Neural crest cell (in vitro differentiated cells): ENCODE results near the gene EVX2. TPM values are rescaled to one million over a fixed set of nuclear protein-coding genes. Genes with fewer than 3 reads are reported as not detected.

Source experiments
- DNase-seq: peaks from one replicate; pipeline ENCODE4 v3.0.0; 2021; ENCODE audit warnings: low read depth, mixed read lengths, low spot score
- H3K27ac Mint-ChIP-seq: one replicate; pipeline ENCODE4 v1.8.0; 2021; ENCODE audit warnings: mild to moderate bottlenecking, mixed read lengths; ENCODE audit not compliant: unreplicated experiment
- H3K27me3 Mint-ChIP-seq: 2 replicates; pipeline ENCODE4 v1.8.0; 2021; ENCODE audit warnings: low read depth, mild to moderate bottlenecking, mixed read lengths
- H3K36me3 Mint-ChIP-seq: 2 replicates; pipeline ENCODE4 v1.8.0; 2021; ENCODE audit warnings: low read depth, mild to moderate bottlenecking, mixed read lengths
- H3K4me1 Mint-ChIP-seq: 2 replicates; pipeline ENCODE4 v1.8.0; 2021; ENCODE audit warnings: mixed read lengths
- H3K4me3 Mint-ChIP-seq: one replicate; pipeline ENCODE4 v1.8.0; 2021; ENCODE audit warnings: mild to moderate bottlenecking, mixed read lengths
- H3K9me3 Mint-ChIP-seq: 2 replicates; pipeline ENCODE4 v1.8.0; 2021; ENCODE audit warnings: mixed read lengths
- total RNA-seq: library from RNA; stranded (reverse); gene quantifications from 2 replicates; pipeline ENCODE4 v1.2.1, GENCODE V29; 2021
- TF ChIP-seq, protein P1 (sequence below): fragments of 200-600 bp; sonication (generic); conservative IDR thresholded peaks from 2 replicates; pipeline ENCODE4 v1.5.0; 2021; ENCODE audit warnings: antibody characterized with exemption, mild to moderate bottlenecking

EVX2 gene
- total RNA-seq, 1 donor from 2014 or later: 0.44 TPM

DNA sequence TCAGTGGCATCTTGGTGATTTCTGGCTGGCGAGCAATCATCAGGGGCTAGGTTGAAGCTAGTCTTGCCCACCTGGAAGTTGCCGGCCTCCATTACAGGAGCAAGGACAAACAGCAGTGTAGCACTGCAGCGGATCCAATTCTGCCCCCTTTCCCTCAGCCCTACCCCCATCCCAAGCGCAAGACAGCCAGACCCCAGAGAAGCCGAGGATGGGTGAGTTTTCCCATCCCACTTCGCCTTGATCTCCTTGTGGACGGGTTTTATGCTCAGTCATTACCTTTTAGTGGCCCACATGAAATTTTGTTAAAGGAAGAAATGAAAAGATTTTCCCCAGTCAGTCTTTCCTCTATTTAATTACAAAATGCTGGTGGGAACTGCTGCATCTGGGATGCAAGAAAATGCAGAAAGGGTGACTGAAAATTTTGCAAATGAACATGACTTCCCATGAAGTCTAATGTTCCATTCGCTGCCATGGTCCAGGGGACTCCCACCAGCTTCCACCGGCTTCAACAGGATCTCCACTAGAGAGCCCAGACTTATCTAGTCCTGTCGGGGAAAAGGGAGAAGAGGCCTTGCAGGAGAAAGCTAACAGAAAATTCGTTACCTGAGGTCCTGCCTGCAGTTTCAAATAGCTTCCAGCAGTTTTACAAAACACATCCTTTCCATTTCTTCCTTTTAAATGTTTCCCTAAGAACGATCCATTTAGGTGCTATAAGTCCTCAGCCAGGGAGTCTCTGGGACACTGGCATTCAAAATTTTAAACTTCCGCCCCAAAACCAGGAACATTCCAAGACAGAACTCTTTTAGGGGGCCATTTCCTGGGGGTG lies 36.8 kb upstream of the EVX2 start:
- no peaks in the 10 kb centered on the region for H3K4me1 Mint-ChIP-seq
- H3K9me3 Mint-ChIP-seq: peaks cover 7% of the 10 kb centered on the region
- H3K27me3 Mint-ChIP-seq: peaks cover 95% of the 10 kb centered on the region
- peaks cover 7% of the 10 kb centered on the region for H3K36me3 Mint-ChIP-seq
- TF ChIP-seq, protein P1, sequence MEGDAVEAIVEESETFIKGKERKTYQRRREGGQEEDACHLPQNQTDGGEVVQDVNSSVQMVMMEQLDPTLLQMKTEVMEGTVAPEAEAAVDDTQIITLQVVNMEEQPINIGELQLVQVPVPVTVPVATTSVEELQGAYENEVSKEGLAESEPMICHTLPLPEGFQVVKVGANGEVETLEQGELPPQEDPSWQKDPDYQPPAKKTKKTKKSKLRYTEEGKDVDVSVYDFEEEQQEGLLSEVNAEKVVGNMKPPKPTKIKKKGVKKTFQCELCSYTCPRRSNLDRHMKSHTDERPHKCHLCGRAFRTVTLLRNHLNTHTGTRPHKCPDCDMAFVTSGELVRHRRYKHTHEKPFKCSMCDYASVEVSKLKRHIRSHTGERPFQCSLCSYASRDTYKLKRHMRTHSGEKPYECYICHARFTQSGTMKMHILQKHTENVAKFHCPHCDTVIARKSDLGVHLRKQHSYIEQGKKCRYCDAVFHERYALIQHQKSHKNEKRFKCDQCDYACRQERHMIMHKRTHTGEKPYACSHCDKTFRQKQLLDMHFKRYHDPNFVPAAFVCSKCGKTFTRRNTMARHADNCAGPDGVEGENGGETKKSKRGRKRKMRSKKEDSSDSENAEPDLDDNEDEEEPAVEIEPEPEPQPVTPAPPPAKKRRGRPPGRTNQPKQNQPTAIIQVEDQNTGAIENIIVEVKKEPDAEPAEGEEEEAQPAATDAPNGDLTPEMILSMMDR: peak; percentile 18
- H3K27ac Mint-ChIP-seq: no peak overlapping the region
- peak overlapping the region; percentile 67 for H3K4me3 Mint-ChIP-seq
- DNase-seq: no peak

DNA sequence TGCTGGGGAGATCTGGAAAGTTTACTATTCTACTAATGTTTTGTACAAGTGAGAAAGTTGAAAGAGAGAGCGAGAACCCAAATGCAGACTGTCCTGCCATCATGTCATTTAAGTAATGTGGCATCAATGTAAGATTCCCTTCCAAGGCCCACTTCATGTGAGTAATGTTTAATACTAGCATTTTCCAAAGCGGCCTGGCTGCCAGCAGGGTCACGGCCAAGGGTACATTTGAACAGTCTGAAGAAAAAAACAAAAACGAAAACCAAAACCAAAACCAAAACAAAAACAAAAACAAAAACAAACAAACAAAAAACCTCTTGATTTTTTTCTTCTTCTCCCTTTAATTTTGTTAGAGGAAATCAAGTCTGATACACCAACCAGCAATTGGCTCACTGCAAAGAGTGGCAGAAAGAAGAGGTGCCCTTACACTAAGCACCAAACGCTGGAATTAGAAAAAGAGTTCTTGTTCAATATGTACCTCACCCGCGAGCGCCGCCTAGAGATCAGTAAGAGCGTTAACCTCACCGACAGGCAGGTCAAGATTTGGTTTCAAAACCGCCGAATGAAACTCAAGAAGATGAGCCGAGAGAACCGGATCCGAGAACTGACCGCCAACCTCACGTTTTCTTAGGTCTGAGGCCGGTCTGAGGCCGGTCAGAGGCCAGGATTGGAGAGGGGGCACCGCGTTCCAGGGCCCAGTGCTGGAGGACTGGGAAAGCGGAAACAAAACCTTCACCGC lies 35.0 kb upstream of the EVX2 start:
- Mint-ChIP-seq H3K4me3 (peak overlapping the region; percentile 20), H3K36me3 (peaks cover 7% of the 10 kb centered on the region), H3K27me3 (peaks cover 95% of the 10 kb centered on the region), H3K9me3 (peaks cover 7% of the 10 kb centered on the region), H3K27ac (no peak overlapping the region), H3K4me1 (no peaks in the 10 kb centered on the region)
- TF ChIP-seq, protein P1: peak; percentile 56
- no peak for DNase-seq

DNA sequence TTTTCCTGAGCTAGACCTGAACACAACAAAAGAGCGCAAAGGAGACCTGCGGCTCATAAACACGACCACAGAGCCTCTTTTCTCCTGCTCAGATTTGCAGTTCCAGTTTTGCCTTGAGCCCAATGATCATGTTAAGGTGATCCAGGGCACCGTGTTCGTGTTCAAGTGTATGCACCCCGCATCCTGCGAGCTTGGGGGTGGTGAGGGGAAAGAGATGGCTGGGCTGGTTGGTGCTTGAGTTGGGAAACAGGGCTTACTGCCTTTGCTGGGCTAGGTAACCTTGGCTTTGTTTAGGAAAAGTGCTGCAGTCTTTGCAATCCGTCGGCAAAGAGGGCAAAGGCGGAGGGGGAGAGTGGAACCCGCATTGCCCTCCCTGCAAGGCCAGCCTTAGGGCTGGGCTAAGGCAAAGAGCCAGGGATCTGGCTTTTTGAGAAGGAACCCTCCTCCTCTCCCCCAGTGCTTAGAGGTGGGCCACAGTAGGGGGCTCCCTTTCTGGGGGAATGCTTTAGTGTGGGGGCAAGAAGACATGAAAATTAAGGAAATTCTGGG lies 34.1 kb upstream of the EVX2 start:
- no peak for DNase-seq
- Mint-ChIP-seq H3K4me3 (peak overlapping the region; percentile 20), H3K36me3 (peaks cover 7% of the 10 kb centered on the region), H3K9me3 (peaks cover 7% of the 10 kb centered on the region), H3K4me1 (no peaks in the 10 kb centered on the region), H3K27ac (no peak overlapping the region), H3K27me3 (peaks cover 97% of the 10 kb centered on the region)
- TF ChIP-seq, protein P1: no peak

DNA sequence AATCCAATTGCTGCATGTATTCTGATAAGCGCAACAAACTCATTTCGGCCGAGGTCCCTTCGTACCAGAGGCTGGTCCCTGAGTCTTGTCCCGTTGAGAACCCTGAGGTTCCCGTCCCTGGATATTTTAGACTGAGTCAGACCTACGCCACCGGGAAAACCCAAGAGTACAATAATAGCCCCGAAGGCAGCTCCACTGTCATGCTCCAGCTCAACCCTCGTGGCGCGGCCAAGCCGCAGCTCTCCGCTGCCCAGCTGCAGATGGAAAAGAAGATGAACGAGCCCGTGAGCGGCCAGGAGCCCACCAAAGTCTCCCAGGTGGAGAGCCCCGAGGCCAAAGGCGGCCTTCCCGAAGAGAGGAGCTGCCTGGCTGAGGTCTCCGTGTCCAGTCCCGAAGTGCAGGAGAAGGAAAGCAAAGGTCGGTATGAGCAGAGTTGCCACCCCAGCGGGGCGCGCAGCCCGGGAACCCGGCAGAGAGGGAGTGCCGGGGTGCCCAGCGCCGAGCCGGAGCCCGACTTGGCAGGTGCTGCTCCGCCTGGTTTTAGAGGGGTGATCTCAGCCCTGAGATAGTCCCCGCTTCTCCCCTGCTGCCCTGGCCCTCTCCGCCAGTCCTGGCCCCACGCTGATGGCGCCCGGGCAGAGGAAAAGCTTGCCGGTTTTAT lies 33.5 kb upstream of the EVX2 start:
- peaks cover 7% of the 10 kb centered on the region for H3K36me3 Mint-ChIP-seq
- peak overlapping the region; percentile 39 for H3K4me3 Mint-ChIP-seq
- TF ChIP-seq, protein P1: no peak
- H3K27me3 Mint-ChIP-seq: peaks cover 98% of the 10 kb centered on the region
- no peaks in the 10 kb centered on the region for H3K4me1 Mint-ChIP-seq
- H3K9me3 Mint-ChIP-seq: peaks cover 7% of the 10 kb centered on the region
- no peak overlapping the region for H3K27ac Mint-ChIP-seq
- no peak for DNase-seq
